Nephron (organoid): Measurements from ENCODE around the gene COL1A1.

Experiments
- H3K27ac Mint-ChIP-seq, 3 experiments: 2 replicates each; pipeline ENCODE4 v1.8.0; 2020; ENCODE audit warnings: mixed read lengths in 3 of 3, mild to moderate bottlenecking in 2 of 3, moderate library complexity in 1 of 3
- H3K27me3 Mint-ChIP-seq: 2 replicates; pipeline ENCODE4 v1.8.0; 2021; ENCODE audit warnings: low read depth, mild to moderate bottlenecking, moderate library complexity, mixed read lengths
- H3K36me3 Mint-ChIP-seq: 2 replicates; pipeline ENCODE4 v1.8.0; 2020; ENCODE audit warnings: low read depth, mixed read lengths
- H3K4me1 Mint-ChIP-seq: 2 replicates; pipeline ENCODE4 v1.8.0; 2020; ENCODE audit warnings: mixed read lengths
- H3K4me3 Mint-ChIP-seq, 3 experiments: 2 replicates each; pipeline ENCODE4 v1.8.0; 2020; ENCODE audit warnings: mild to moderate bottlenecking in 3 of 3, mixed read lengths in 3 of 3, moderate library complexity in 2 of 3
- H3K9me3 Mint-ChIP-seq: 2 replicates; pipeline ENCODE4 v1.8.0; 2020; ENCODE audit warnings: mixed read lengths
- CTCF ChIP-seq, 3 experiments: fragments of 200-600 bp; sonication (generic); IDR thresholded peaks; one replicate each; pipeline ENCODE4 v1.5.0; 2021; ENCODE audit warnings: antibody characterized with exemption in 3 of 3; ENCODE audit not compliant: unreplicated experiment in 3 of 3

The COL1A1 gene

GRCh38 chr17:50199803-50200456 is 1.5 kb downstream of the COL1A1 start:
- Mint-ChIP-seq H3K27me3 (peaks cover 33% of the 10 kb centered on the region), H3K27ac (peak overlapping the region; percentile 91 to 100 (median 99)), H3K36me3 (peaks cover 39% of the 10 kb centered on the region), H3K4me3 (peak overlapping the region; percentile 85 to 97 (median 97)), H3K4me1 (peaks cover 81% of the 10 kb centered on the region), H3K9me3 (no peaks in the 10 kb centered on the region)
- no peak for TF ChIP-seq CTCF (IDR thresholded peaks at IDR 0.05; ENCODE audit: unreplicated experiment in 3 of 3)

GRCh38 chr17:50199211-50199802 is 2.1 kb downstream of the COL1A1 start:
- Mint-ChIP-seq H3K9me3 (no peaks in the 10 kb centered on the region), H3K27ac (peak overlapping the region; percentile 91 to 100 (median 96)), H3K4me1 (peaks cover 76% of the 10 kb centered on the region), H3K27me3 (peaks cover 33% of the 10 kb centered on the region), H3K4me3 (peak overlapping the region; percentile 85 to 97 (median 97)), H3K36me3 (peaks cover 41% of the 10 kb centered on the region)
- no peak for TF ChIP-seq CTCF (IDR thresholded peaks at IDR 0.05; ENCODE audit: unreplicated experiment in 3 of 3)

GRCh38 chr17:50198026-50198669 is 3.3 kb downstream of the COL1A1 start:
- Mint-ChIP-seq H3K27ac (peak overlapping the region; percentile 79 to 96 (median 86)), H3K36me3 (peaks cover 52% of the 10 kb centered on the region), H3K9me3 (no peaks in the 10 kb centered on the region), H3K27me3 (peaks cover 33% of the 10 kb centered on the region), H3K4me1 (peaks cover 71% of the 10 kb centered on the region), H3K4me3 (peak overlapping the region; percentile 80 to 89 (median 86))
- TF ChIP-seq CTCF (IDR thresholded peaks at IDR 0.05; ENCODE audit: unreplicated experiment in 3 of 3), result peak; percentile 43 to 66 (median 56)

GRCh38 chr17:50196826-50197225 is 4.6 kb downstream of the COL1A1 start:
- H3K4me1 Mint-ChIP-seq, result peaks cover 66% of the 10 kb centered on the region
- TF ChIP-seq CTCF (IDR thresholded peaks at IDR 0.05; ENCODE audit: unreplicated experiment in 3 of 3), result no peak

GRCh38 chr17:50196036-50196435 is 5.4 kb downstream of the COL1A1 start:
- Mint-ChIP-seq H3K27ac (peak overlapping the region in 2 of 3 experiments; percentile 86 to 96), H3K27me3 (peaks cover 21% of the 10 kb centered on the region), H3K36me3 (peaks cover 58% of the 10 kb centered on the region), H3K4me1 (peaks cover 66% of the 10 kb centered on the region), H3K4me3 (peak overlapping the region in 2 of 3 experiments; percentile 86 to 89), H3K9me3 (no peaks in the 10 kb centered on the region)
- no peak for TF ChIP-seq CTCF (IDR thresholded peaks at IDR 0.05; ENCODE audit: unreplicated experiment in 3 of 3)

More at GRCh38 chr17:50196826-50197225, 4.6 kb downstream of the COL1A1 start:
- H3K4me3 Mint-ChIP-seq, result peak overlapping the region in 2 of 3 experiments; percentile 86 to 89
- H3K27ac Mint-ChIP-seq, result peak overlapping the region in 2 of 3 experiments; percentile 86 to 96
- no peaks in the 10 kb centered on the region for H3K9me3 Mint-ChIP-seq
- peaks cover 26% of the 10 kb centered on the region for H3K27me3 Mint-ChIP-seq
- H3K36me3 Mint-ChIP-seq, result peaks cover 56% of the 10 kb centered on the region
